Stimulated activated CD8-positive, alpha-beta memory T cell treated with anti-CD3 and anti-CD28 coated beads, Interleukin-4, amount 100 ng/mL, for 4 hours (primary cell): Measurements from ENCODE around the gene EXOC3L4.
"Not testable (repeated sequence)": the region's sequence is repeated elsewhere in the genome, so short reads cannot be mapped to it uniquely, and the experiment has no call there.

Experiments
- DNase-seq, 2 donors: peaks; one replicate each; pipeline ENCODE4 v3.0.0-alpha.2; 2020; ENCODE audit warnings: low read depth in 2 of 2, low spot score in 1 of 2

Gene EXOC3L4

GRCh38 chr14:103119527-103119926 is 25.0 kb downstream of the EXOC3L4 start:
- DNase-seq: not testable (repeated sequence)

DNA sequence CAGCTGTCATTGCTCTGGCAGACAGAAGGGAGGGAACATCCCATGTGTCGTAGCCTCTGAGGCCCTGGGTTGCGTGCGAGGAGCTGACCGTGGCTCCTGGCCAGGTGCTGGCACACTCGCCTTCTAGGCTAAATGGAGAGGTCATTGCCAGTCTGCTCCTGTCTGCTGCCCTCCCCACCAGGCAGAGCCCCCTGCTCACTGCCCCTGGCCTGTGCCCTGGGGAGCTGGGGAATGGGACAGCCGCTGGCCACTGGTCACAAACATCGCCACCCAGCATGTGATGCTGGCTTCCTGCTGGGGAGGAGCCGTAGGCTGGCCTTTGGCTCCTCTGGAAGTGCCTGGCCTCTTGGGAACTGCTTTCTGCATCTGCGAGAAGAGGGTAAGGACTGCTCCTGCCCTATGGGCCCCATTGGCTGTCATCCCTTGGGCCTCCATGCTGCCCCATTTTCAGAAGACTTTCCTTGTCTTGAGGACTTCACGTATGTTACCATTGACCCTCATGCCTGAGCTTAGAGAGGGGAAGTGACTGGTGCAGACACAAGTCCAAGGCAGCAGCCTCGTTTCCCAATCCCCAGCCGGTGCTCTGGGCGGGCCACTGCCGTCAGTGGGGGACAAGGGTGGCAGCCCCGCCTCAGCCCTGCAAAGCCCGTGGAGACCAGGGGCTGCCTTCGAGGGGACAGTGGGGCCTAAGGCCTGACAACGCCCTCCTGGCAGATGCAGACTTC is 26.8 kb downstream of the EXOC3L4 start:
- DNase-seq: no peak

- no peak for DNase-seq
Measured at GRCh38 chr14:103121846-103122584, 27.5 kb downstream of the EXOC3L4 start.

DNA sequence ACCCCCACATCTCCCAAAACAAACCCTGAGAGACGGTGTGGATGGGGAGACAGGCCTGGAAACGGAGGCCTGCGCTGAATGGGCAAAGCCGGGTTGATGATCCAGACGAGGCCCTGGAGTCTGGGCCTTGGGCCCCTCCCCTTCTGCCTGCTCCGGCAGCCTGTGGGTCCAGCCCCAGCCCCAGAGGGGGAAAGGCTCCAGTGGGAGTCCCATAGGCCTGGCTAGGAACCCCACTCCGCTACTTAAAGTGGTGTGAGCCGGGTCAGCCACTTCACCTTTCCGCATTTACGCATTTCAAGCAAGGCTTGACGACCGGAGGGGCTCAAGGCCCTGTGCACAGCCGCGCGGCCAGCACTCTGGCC is 28.0 kb downstream of the EXOC3L4 start:
- DNase-seq: no peak

DNA sequence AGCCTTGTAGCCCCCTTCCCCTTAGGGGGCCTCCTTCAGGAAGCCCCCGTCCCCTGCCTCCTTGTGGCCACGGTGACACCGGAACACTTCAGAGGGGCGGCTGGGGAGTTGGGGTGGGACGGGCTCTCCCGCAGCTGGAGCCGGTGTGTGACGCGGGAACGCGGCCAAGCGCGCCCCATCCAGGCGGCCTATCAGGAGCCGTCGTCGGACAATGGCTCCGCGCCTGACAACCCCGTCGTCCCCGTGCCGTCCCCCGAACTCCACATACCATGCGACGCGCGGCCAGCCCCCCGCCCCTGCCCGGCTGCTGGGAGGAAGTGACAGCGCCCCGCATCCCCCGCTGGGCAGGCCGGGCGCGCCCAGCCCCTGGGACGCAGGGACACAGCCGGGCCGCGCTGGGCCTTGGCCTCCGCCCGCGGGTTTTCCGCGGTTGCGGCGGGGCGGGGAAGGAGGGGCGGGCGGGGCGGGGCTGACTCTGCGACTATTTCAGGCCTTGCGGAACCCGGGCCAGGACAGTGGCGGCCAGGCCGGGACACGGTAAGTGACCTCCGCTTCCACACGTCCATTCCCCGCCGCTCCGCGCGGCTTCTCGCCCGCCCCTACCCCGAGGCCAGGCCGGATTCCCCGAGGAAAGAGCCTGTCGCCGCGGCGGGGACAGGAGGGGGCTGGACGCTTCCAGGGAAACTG is 28.6 kb downstream of the EXOC3L4 start, which contains the start of gene TNFAIP2:
Gene TNFAIP2 (plus strand): TSS at position 515 of the 687 bp plus-strand sequence. CDS start 2,997 bp downstream, outside the sequence.
- no peak for DNase-seq

- no peak for DNase-seq
Measured at GRCh38 chr14:103123634-103124500, 29.3 kb downstream of the EXOC3L4 start.

DNA sequence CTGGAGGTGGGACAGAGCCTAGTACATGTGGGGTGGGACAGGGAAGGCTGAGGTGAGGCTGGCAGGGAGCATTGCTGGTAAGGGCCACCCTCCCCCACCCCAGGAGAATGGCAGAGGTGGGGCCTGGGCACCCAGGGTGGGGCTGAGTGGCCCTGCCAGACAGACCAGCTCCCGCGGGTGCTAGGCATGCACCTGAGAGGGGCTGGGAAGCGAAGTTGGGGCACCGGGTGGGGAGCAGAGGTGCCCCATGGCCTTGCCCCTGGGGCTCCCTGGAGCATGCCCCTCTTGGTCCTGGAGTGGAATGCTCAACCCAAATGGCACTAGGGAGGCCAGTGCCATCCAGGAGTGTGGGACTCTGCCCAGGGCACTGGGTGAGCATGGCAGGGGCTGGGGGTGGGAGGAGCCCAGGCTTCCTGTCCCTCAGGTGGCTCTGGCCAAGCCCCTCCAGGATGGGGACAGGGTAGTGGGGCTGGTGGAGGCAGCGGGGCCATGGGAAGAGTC is 30.0 kb downstream of the EXOC3L4 start:
- DNase-seq: no peak

GRCh38 chr14:103125098-103126070 is 30.9 kb downstream of the EXOC3L4 start:
- no peak for DNase-seq

- DNase-seq: no peak
Measured at GRCh38 chr14:103126088-103126872, 31.8 kb downstream of the EXOC3L4 start.

- DNase-seq: no peak
Measured at GRCh38 chr14:103126873-103127304, 32.4 kb downstream of the EXOC3L4 start.

GRCh38 chr14:103127356-103127755 is 32.8 kb downstream of the EXOC3L4 start:
- no peak for DNase-seq

GRCh38 chr14:103127861-103128598 is 33.5 kb downstream of the EXOC3L4 start:
- no peak for DNase-seq

GRCh38 chr14:103128631-103129300 is 34.2 kb downstream of the EXOC3L4 start:
- no peak for DNase-seq

- DNase-seq: no peak
Measured at GRCh38 chr14:103129301-103130016, 34.9 kb downstream of the EXOC3L4 start.

DNA sequence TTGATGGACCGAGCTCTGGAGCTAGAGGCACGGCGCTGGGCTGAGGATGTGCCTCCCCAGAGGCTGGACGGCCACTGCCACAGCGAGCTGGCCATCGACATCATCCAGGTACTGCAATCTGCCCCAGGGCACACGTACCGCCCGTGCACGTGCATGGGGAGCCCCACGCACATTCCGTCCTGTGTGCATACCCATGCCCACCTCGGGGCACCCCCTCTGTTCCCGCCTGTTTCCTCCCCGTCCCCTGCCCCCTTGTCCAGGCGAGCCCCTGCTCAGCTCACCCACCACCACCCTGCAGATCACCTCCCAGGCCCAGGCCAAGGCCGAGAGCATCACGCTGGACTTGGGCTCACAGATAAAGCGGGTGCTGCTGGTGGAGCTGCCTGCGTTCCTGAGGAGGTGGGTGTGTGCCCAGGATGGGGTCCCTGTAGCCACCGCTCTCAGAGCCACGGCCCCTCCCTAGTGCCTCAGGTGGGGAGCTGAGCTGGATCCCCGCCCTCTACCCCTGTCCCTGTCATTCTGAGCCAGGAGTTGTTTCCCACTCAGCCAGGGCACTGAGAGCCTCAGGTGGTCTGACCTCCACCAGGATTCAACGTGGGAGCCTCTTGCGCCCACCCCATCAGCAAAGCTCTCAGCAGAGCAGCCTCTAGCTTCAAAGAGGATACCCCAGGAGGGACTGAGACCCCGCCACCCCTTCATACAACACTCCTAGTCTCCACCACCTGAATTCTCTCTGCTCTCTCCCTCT is 35.7 kb downstream of the EXOC3L4 start:
- no peak for DNase-seq

GRCh38 chr14:103130965-103131364 is 36.4 kb downstream of the EXOC3L4 start:
- DNase-seq: no peak
